ENCODE data around the gene NFKBIB. TPM values are rescaled to one million over a fixed set of nuclear protein-coding genes. Genes with fewer than 3 reads are reported as not detected.
A peak's percentile ranks its signal among the peaks of the same experiment; 100 is the strongest.

Gene NFKBIB
- total and polyA plus RNA-seq, 2 donors = 12.6 to 23.6 TPM

DNA sequence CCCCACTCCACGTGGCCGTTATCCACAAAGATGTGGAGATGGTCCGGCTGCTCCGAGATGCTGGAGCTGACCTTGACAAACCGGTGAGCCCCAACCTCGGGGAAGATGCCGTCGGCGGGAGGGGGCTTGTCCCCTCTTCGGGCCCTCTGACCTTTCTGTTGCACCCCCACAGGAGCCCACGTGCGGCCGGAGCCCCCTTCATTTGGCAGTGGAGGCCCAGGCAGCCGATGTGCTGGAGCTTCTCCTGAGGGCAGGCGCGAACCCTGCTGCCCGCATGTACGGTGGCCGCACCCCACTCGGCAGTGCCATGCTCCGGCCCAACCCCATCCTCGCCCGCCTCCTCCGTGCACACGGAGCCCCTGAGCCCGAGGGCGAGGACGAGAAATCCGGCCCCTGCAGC lies 7.5 kb downstream of the NFKBIB start:
- no peak overlapping the region for H3K4me3 ChIP-seq (ENCODE audit: low read length in 2 of 2)
- H3K27ac ChIP-seq (ENCODE audit: low read depth in 1 of 2, low read length in 1 of 2) = no peak overlapping the region
- H3K36me3 ChIP-seq (ENCODE audit: control insufficient read depth in 2 of 2, insufficient read depth in 2 of 2, low read length in 1 of 2) = peaks cover 22 to 36% of the 10 kb centered on the region in 2 donors
- WGBS = 98% methylated on average over 29 of the region's 29 CpGs
- peaks cover 0 to 6% of the 10 kb centered on the region in 2 donors for H3K9me3 ChIP-seq (ENCODE audit: control insufficient read depth in 2 of 2, insufficient read depth in 1 of 2, low read length in 1 of 2)
- DNase-seq (ENCODE audit: low read depth in 6 of 9, low spot score in 9 of 9) = no peak
- peaks cover 0 to 7% of the 10 kb centered on the region in 2 donors for H3K4me1 ChIP-seq (ENCODE audit: control insufficient read depth in 2 of 2, insufficient read depth in 2 of 2, low read length in 2 of 2)
- peaks cover 0 to 14% of the 10 kb centered on the region in 2 donors for H3K27me3 ChIP-seq (ENCODE audit: control insufficient read depth in 2 of 2, insufficient read depth in 1 of 2, low read length in 1 of 2)

GRCh38 chr19:38907670-38908069 lies 7.9 kb downstream of the NFKBIB start:
- Histone ChIP-seq H3K4me1 (ENCODE audit: control insufficient read depth in 2 of 2, insufficient read depth in 2 of 2, low read length in 2 of 2) (peaks cover 0 to 7% of the 10 kb centered on the region in 2 donors), H3K36me3 (ENCODE audit: control insufficient read depth in 2 of 2, insufficient read depth in 2 of 2, low read length in 1 of 2) (peaks cover 22 to 36% of the 10 kb centered on the region in 2 donors), H3K27me3 (ENCODE audit: control insufficient read depth in 2 of 2, insufficient read depth in 1 of 2, low read length in 1 of 2) (peaks cover 0 to 18% of the 10 kb centered on the region in 2 donors), H3K27ac (ENCODE audit: low read depth in 1 of 2, low read length in 1 of 2) (no peak overlapping the region), H3K9me3 (ENCODE audit: control insufficient read depth in 2 of 2, insufficient read depth in 1 of 2, low read length in 1 of 2) (peaks cover 0 to 6% of the 10 kb centered on the region in 2 donors), H3K4me3 (ENCODE audit: low read length in 2 of 2) (no peak overlapping the region)
- 98% methylated on average over 12 of the region's 12 CpGs for WGBS
- no peak for DNase-seq (ENCODE audit: low read depth in 6 of 9, low spot score in 9 of 9)

DNA sequence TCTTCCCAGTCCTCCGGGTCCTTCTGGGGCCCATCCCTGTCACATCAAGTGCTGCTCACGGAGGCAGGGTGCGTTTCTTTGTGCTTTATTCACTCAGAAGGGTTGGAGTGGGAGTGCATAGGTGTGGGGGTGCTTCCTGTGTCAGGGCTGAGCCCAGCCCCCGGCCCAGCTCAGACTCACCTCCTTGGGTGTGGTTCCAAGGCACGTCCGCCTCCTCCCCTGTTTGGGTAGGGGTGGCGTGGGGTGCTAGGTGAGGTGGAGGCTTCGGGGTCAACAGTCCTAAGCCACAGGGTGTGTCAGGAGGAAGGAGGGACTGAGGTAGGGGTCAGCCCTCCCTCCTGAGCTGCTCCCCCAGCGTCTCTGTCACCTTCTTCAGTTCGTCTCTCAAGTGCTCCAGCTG lies 9.1 kb downstream of the NFKBIB start:
- Histone ChIP-seq H3K4me1 (ENCODE audit: control insufficient read depth in 2 of 2, insufficient read depth in 2 of 2, low read length in 2 of 2) (peaks cover 0 to 7% of the 10 kb centered on the region in 2 donors), H3K36me3 (ENCODE audit: control insufficient read depth in 2 of 2, insufficient read depth in 2 of 2, low read length in 1 of 2) (peaks cover 22 to 36% of the 10 kb centered on the region in 2 donors), H3K27me3 (ENCODE audit: control insufficient read depth in 2 of 2, insufficient read depth in 1 of 2, low read length in 1 of 2) (peaks cover 0 to 23% of the 10 kb centered on the region in 2 donors), H3K27ac (ENCODE audit: low read depth in 1 of 2, low read length in 1 of 2) (no peak overlapping the region), H3K9me3 (ENCODE audit: control insufficient read depth in 2 of 2, insufficient read depth in 1 of 2, low read length in 1 of 2) (peaks cover 0 to 6% of the 10 kb centered on the region in 2 donors), H3K4me3 (ENCODE audit: low read length in 2 of 2) (no peak overlapping the region)
- DNase-seq (ENCODE audit: low read depth in 6 of 9, low spot score in 9 of 9) = peak in 1 of 9 donors; percentile 33
- WGBS = 87% methylated on average over 10 of the region's 10 CpGs

- no peak for DNase-seq (ENCODE audit: low read depth in 6 of 9, low spot score in 9 of 9)
- Histone ChIP-seq H3K36me3 (ENCODE audit: control insufficient read depth in 2 of 2, insufficient read depth in 2 of 2, low read length in 1 of 2) (peaks cover 17 to 24% of the 10 kb centered on the region in 2 donors), H3K4me3 (ENCODE audit: low read length in 2 of 2) (no peak overlapping the region)
Measured at GRCh38 chr19:38910488-38910887, 10.7 kb downstream of the NFKBIB start.

GRCh38 chr19:38911388-38912001 lies 11.7 kb downstream of the NFKBIB start:
- Histone ChIP-seq H3K27ac (ENCODE audit: low read depth in 1 of 2, low read length in 1 of 2) (no peak overlapping the region), H3K36me3 (ENCODE audit: control insufficient read depth in 2 of 2, insufficient read depth in 2 of 2, low read length in 1 of 2) (peaks cover 12 to 22% of the 10 kb centered on the region in 2 donors), H3K4me1 (ENCODE audit: control insufficient read depth in 2 of 2, insufficient read depth in 2 of 2, low read length in 2 of 2) (peaks cover 0 to 7% of the 10 kb centered on the region in 2 donors), H3K27me3 (ENCODE audit: control insufficient read depth in 2 of 2, insufficient read depth in 1 of 2, low read length in 1 of 2) (peaks cover 0 to 23% of the 10 kb centered on the region in 2 donors), H3K9me3 (ENCODE audit: control insufficient read depth in 2 of 2, insufficient read depth in 1 of 2, low read length in 1 of 2) (peaks cover 0 to 6% of the 10 kb centered on the region in 2 donors), H3K4me3 (ENCODE audit: low read length in 2 of 2) (no peak overlapping the region)
- WGBS = 82% methylated on average over 16 of the region's 16 CpGs
- no peak for DNase-seq (ENCODE audit: low read depth in 6 of 9, low spot score in 9 of 9)

More at GRCh38 chr19:38910488-38910887, 10.7 kb downstream of the NFKBIB start:
- Histone ChIP-seq H3K4me1 (ENCODE audit: control insufficient read depth in 2 of 2, insufficient read depth in 2 of 2, low read length in 2 of 2) (peaks cover 0 to 7% of the 10 kb centered on the region in 2 donors), H3K27ac (ENCODE audit: low read depth in 1 of 2, low read length in 1 of 2) (no peak overlapping the region), H3K27me3 (ENCODE audit: control insufficient read depth in 2 of 2, insufficient read depth in 1 of 2, low read length in 1 of 2) (peaks cover 0 to 23% of the 10 kb centered on the region in 2 donors), H3K9me3 (ENCODE audit: control insufficient read depth in 2 of 2, insufficient read depth in 1 of 2, low read length in 1 of 2) (peaks cover 0 to 6% of the 10 kb centered on the region in 2 donors)
- 96% methylated on average over 12 of the region's 12 CpGs for WGBS

DNA sequence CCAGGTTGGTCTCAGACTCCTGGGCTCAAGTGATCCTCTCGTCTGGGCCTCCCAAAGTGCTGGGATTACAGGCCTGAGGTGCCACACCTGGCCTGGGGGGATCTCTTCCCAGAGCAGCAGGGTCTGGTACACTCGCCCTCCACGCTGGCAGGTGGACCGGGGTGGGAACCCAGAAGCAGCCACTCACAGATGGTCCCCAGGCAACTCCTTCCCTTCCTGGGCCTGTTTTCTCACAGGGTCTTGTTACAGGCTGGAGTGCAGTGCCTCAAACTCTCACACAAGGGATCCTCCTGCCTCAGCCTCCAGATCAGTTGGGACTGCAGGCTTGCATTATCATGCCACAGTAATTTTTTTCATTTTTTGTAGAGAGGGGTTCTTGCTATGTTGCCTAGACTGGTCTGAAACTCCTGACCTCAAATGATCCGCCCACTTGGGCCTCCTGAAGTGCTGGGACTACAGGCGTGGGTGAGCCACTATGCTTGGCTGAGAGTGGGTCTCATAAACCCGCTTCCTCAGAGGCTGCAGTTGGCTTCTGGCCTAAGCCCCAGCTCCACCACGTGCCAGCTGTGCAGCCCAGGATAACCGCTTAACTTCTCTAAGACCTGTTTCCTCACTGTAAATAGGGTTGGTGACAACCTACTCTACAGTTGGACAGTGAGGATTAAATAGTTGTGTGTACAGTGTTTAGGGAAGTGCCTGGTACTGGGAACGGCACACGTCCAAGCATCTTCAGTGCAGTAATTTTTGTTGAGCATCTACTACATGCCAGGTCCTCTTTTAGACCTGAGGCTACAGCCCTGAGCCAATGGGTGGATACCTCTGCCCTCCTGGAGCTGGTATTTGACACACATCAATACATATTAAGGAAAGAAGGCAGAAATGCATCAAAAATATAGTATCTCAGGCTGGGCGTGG lies 13.1 kb downstream of the NFKBIB start:
- 79% methylated on average over 12 of the region's 12 CpGs for WGBS
- H3K27me3 ChIP-seq (ENCODE audit: control insufficient read depth in 2 of 2, insufficient read depth in 1 of 2, low read length in 1 of 2) = peaks cover 0 to 23% of the 10 kb centered on the region in 2 donors
- no peak overlapping the region for H3K4me3 ChIP-seq (ENCODE audit: low read length in 2 of 2)
- H3K4me1 ChIP-seq (ENCODE audit: control insufficient read depth in 2 of 2, insufficient read depth in 2 of 2, low read length in 2 of 2) = peaks cover 0 to 7% of the 10 kb centered on the region in 2 donors
- H3K36me3 ChIP-seq (ENCODE audit: control insufficient read depth in 2 of 2, insufficient read depth in 2 of 2, low read length in 1 of 2) = peaks cover 2 to 9% of the 10 kb centered on the region in 2 donors
- DNase-seq (ENCODE audit: low read depth in 6 of 9, low spot score in 9 of 9) = no peak
- no peak overlapping the region for H3K27ac ChIP-seq (ENCODE audit: low read depth in 1 of 2, low read length in 1 of 2)
- peaks cover 0 to 6% of the 10 kb centered on the region in 2 donors for H3K9me3 ChIP-seq (ENCODE audit: control insufficient read depth in 2 of 2, insufficient read depth in 1 of 2, low read length in 1 of 2)

- Histone ChIP-seq H3K36me3 (ENCODE audit: control insufficient read depth in 2 of 2, insufficient read depth in 2 of 2, low read length in 1 of 2) (peaks cover 0 to 9% of the 10 kb centered on the region in 2 donors), H3K27me3 (ENCODE audit: control insufficient read depth in 2 of 2, insufficient read depth in 1 of 2, low read length in 1 of 2) (peaks cover 0 to 23% of the 10 kb centered on the region in 2 donors), H3K4me1 (ENCODE audit: control insufficient read depth in 2 of 2, insufficient read depth in 2 of 2, low read length in 2 of 2) (peaks cover 0 to 4% of the 10 kb centered on the region in 2 donors), H3K4me3 (ENCODE audit: low read length in 2 of 2) (no peak overlapping the region), H3K27ac (ENCODE audit: low read depth in 1 of 2, low read length in 1 of 2) (no peak overlapping the region), H3K9me3 (ENCODE audit: control insufficient read depth in 2 of 2, insufficient read depth in 1 of 2, low read length in 1 of 2) (peaks cover 0 to 6% of the 10 kb centered on the region in 2 donors)
- WGBS = 97% methylated on average over 8 of the region's 8 CpGs
- no peak for DNase-seq (ENCODE audit: low read depth in 6 of 9, low spot score in 9 of 9)
Measured at GRCh38 chr19:38913958-38914357, 14.2 kb downstream of the NFKBIB start.

- H3K27me3 ChIP-seq (ENCODE audit: control insufficient read depth in 2 of 2, insufficient read depth in 1 of 2, low read length in 1 of 2) = peaks cover 0 to 23% of the 10 kb centered on the region in 2 donors
- no peak overlapping the region for H3K27ac ChIP-seq (ENCODE audit: low read depth in 1 of 2, low read length in 1 of 2)
- peaks cover 0 to 4% of the 10 kb centered on the region in 2 donors for H3K4me1 ChIP-seq (ENCODE audit: control insufficient read depth in 2 of 2, insufficient read depth in 2 of 2, low read length in 2 of 2)
- H3K36me3 ChIP-seq (ENCODE audit: control insufficient read depth in 2 of 2, insufficient read depth in 2 of 2, low read length in 1 of 2) = peaks cover 0 to 4% of the 10 kb centered on the region in 2 donors
- H3K4me3 ChIP-seq (ENCODE audit: low read length in 2 of 2) = no peak overlapping the region
- peaks cover 0 to 6% of the 10 kb centered on the region in 2 donors for H3K9me3 ChIP-seq (ENCODE audit: control insufficient read depth in 2 of 2, insufficient read depth in 1 of 2, low read length in 1 of 2)
- no peak for DNase-seq (ENCODE audit: low read depth in 6 of 9, low spot score in 9 of 9)
- 97% methylated on average over 44 of the region's 44 CpGs for WGBS
Measured at GRCh38 chr19:38915329-38916321, 15.9 kb downstream of the NFKBIB start.

Data from thymus (tissue), 11 donors.